Endothelial cell of umbilical vein (primary cell): Measurements from ENCODE around the gene PTRH1.

ENCODE experiments used
- EZH2 ChIP-seq: IDR thresholded peaks from 2 replicates; pipeline ENCODE4 v1.6.1; 2012; ENCODE audit warnings: borderline replicate concordance, low read depth, mild to moderate bottlenecking, moderate library complexity, low read length, inconsistent platforms; ENCODE audit not compliant: severe bottlenecking
- FOS ChIP-seq: IDR thresholded peaks from 2 replicates; pipeline ENCODE4 v1.6.1; 2011; ENCODE audit warnings: mild to moderate bottlenecking, low read length, moderate library complexity, borderline replicate concordance; ENCODE audit not compliant: insufficient read depth
- GATA2 ChIP-seq: IDR thresholded peaks from 2 replicates; pipeline ENCODE4 v1.7.0; 2011; ENCODE audit warnings: low read depth, mild to moderate bottlenecking, moderate library complexity, mixed read lengths, low read length; ENCODE audit not compliant: insufficient read length, insufficient read depth
- MYC ChIP-seq: IDR thresholded peaks from one replicate; pipeline ENCODE4 v1.6.1; 2011; ENCODE audit warnings: mild to moderate bottlenecking, low read depth, low read length
- POLR2A ChIP-seq: IDR thresholded peaks from 2 replicates; pipeline ENCODE4 v1.6.1; 2012; ENCODE audit warnings: low read depth, mild to moderate bottlenecking, control low read depth, low read length
- POLR2AphosphoS5 ChIP-seq: IDR thresholded peaks from 2 replicates; pipeline ENCODE4 v1.6.1; 2012; ENCODE audit warnings: low read depth, mild to moderate bottlenecking, control low read depth, low read length, moderate library complexity; ENCODE audit not compliant: insufficient read depth
- TF ChIP-seq, protein P1 (sequence below), 2 donors: IDR thresholded peaks; 1 replicate in 1 of 2; 2 replicates in 1 of 2; pipeline ENCODE4 v1.5.1; 2011; ENCODE audit warnings: low read length in 2 of 2, mild to moderate bottlenecking in 2 of 2, moderate library complexity in 2 of 2, control low read depth in 1 of 2, inconsistent platforms in 1 of 2, low read depth in 1 of 2; ENCODE audit not compliant: insufficient read depth in 1 of 2; ENCODE audit errors: extremely low read depth in 1 of 2
- TF ChIP-seq, protein P2 (sequence below): IDR thresholded peaks from 2 replicates; pipeline ENCODE4 v1.6.1; 2011; ENCODE audit not compliant: insufficient read depth, insufficient read length

DNA sequence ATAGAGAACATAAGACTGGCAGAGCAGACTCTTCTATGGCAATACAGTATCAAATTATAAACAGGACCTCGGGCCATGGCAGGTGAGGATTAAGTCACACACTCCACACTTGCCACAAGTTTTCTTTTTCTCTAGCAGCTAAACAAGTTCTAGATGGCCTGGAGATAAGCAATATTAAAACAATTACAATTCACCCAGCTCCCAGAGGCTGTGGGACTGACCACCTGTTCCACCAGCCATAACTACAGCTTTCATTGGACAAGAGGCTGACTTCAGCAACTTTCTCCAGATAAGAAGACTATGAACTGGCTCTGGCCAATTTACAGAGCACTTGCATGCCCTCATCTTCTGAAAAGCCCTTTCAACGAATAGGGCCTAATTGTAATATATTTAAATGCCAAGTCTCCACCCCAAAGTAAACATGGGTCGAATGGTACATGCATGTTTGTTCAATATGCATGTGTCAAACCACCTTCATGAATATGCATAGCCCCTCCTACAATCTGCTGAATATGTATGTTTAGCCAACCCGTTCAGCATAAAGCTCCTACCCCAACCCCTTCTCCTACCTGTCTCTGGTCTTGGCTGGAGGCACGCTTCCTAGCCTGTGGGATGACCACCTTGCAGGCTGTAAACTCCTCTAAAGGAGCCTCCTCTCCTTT is 14.7 kb downstream of the PTRH1 start:
- TF ChIP-seq POLR2A (no peak), EZH2 (no peak), POLR2AphosphoS5 (no peak), GATA2 (no peak), MYC (no peak), FOS (no peak)
- TF ChIP-seq, protein P1, sequence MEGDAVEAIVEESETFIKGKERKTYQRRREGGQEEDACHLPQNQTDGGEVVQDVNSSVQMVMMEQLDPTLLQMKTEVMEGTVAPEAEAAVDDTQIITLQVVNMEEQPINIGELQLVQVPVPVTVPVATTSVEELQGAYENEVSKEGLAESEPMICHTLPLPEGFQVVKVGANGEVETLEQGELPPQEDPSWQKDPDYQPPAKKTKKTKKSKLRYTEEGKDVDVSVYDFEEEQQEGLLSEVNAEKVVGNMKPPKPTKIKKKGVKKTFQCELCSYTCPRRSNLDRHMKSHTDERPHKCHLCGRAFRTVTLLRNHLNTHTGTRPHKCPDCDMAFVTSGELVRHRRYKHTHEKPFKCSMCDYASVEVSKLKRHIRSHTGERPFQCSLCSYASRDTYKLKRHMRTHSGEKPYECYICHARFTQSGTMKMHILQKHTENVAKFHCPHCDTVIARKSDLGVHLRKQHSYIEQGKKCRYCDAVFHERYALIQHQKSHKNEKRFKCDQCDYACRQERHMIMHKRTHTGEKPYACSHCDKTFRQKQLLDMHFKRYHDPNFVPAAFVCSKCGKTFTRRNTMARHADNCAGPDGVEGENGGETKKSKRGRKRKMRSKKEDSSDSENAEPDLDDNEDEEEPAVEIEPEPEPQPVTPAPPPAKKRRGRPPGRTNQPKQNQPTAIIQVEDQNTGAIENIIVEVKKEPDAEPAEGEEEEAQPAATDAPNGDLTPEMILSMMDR (IDR thresholded peaks at IDR 0.05; ENCODE audit: extremely low read depth in 1 of 2, insufficient read depth in 1 of 2, low read depth in 1 of 2, low read length in 2 of 2), result no peak
- TF ChIP-seq, protein P2, sequence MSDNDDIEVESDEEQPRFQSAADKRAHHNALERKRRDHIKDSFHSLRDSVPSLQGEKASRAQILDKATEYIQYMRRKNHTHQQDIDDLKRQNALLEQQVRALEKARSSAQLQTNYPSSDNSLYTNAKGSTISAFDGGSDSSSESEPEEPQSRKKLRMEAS, result no peak
